Neuron (in vitro differentiated cells): ENCODE results near the gene TM4SF1.

Experiments
- H2AFZ ChIP-seq: one replicate; pipeline ENCODE4 v1.6.1; 2013; ENCODE audit warnings: low read depth, mild to moderate bottlenecking, inconsistent platforms, low read length, moderate library complexity
- H3K27me3 ChIP-seq: one replicate; pipeline ENCODE4 v1.6.1; 2013; ENCODE audit warnings: low read length; ENCODE audit not compliant: insufficient read depth
- H3K36me3 ChIP-seq: one replicate; pipeline ENCODE4 v1.6.1; 2013; ENCODE audit warnings: low read length; ENCODE audit not compliant: insufficient read depth
- H3K4me1 ChIP-seq: one replicate; pipeline ENCODE4 v1.6.1; 2013; ENCODE audit warnings: low read length; ENCODE audit not compliant: insufficient read depth
- H3K4me3 ChIP-seq: 2 replicates; pipeline ENCODE4 v1.5.1; 2013; ENCODE audit warnings: mild to moderate bottlenecking, low read length, moderate library complexity
- H3K9me3 ChIP-seq: one replicate; pipeline ENCODE4 v1.6.1; 2013; ENCODE audit warnings: low read length

The TM4SF1 gene

GRCh38 chr3:149403443-149403842, 26.0 kb upstream of the TM4SF1 start:
- no peak overlapping the region for H3K4me3 ChIP-seq
- no peak overlapping the region for H2AFZ ChIP-seq
- H3K27me3 ChIP-seq: no peaks in the 10 kb centered on the region

DNA sequence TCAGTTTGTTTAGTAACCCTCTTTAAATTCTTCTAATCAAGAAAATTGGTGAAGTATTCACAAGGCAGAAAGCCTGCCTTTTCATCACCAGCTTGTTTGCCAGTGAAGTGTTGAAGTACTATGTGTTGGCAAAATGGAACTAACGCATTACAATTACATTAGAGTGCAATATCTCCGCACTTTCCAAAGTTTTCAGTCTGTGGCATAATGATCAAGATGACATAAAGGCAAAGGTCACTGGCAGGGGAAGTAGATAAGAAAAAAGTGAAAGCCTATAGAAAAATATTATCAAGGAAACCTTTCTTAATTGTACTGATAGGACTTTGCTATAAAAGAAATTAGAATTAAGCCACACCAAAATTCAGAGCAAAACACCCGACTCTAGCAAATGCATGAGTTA, 25.0 kb upstream of the TM4SF1 start:
- Histone ChIP-seq H3K27me3 (no peaks in the 10 kb centered on the region), H3K9me3 (peaks cover 2% of the 10 kb centered on the region), H3K4me1 (no peaks in the 10 kb centered on the region), H3K36me3 (no peaks in the 10 kb centered on the region), H2AFZ (no peak overlapping the region), H3K4me3 (no peak overlapping the region)

More at GRCh38 chr3:149403443-149403842, 26.0 kb upstream of the TM4SF1 start:
- Histone ChIP-seq H3K36me3 (no peaks in the 10 kb centered on the region), H3K9me3 (peaks cover 2% of the 10 kb centered on the region), H3K4me1 (no peaks in the 10 kb centered on the region)

- H3K9me3 ChIP-seq: peaks cover 2% of the 10 kb centered on the region
Measured at GRCh38 chr3:149401926-149402310, 24.5 kb upstream of the TM4SF1 start.

GRCh38 chr3:149401212-149401925, 23.9 kb upstream of the TM4SF1 start:
- H3K4me3 ChIP-seq: no peak overlapping the region
- no peak overlapping the region for H2AFZ ChIP-seq
- peaks cover 2% of the 10 kb centered on the region for H3K9me3 ChIP-seq
- no peaks in the 10 kb centered on the region for H3K27me3 ChIP-seq
- no peaks in the 10 kb centered on the region for H3K36me3 ChIP-seq
- H3K4me1 ChIP-seq: no peaks in the 10 kb centered on the region

More at GRCh38 chr3:149401926-149402310, 24.5 kb upstream of the TM4SF1 start:
- H3K4me1 ChIP-seq: no peaks in the 10 kb centered on the region
- H3K36me3 ChIP-seq: no peaks in the 10 kb centered on the region
- H3K4me3 ChIP-seq: no peak overlapping the region
- no peaks in the 10 kb centered on the region for H3K27me3 ChIP-seq
- H2AFZ ChIP-seq: no peak overlapping the region

GRCh38 chr3:149400645-149401044, 23.2 kb upstream of the TM4SF1 start:
- H3K4me1 ChIP-seq: no peaks in the 10 kb centered on the region
- H3K27me3 ChIP-seq: no peaks in the 10 kb centered on the region
- H3K9me3 ChIP-seq: peaks cover 2% of the 10 kb centered on the region
- no peak overlapping the region for H3K4me3 ChIP-seq
- H3K36me3 ChIP-seq: no peaks in the 10 kb centered on the region
- H2AFZ ChIP-seq: no peak overlapping the region

GRCh38 chr3:149398296-149398695, 20.8 kb upstream of the TM4SF1 start:
- no peaks in the 10 kb centered on the region for H3K4me1 ChIP-seq
- no peak overlapping the region for H2AFZ ChIP-seq
- no peaks in the 10 kb centered on the region for H3K36me3 ChIP-seq
- H3K9me3 ChIP-seq: peaks cover 2% of the 10 kb centered on the region
- no peak overlapping the region for H3K4me3 ChIP-seq
- no peaks in the 10 kb centered on the region for H3K27me3 ChIP-seq

DNA sequence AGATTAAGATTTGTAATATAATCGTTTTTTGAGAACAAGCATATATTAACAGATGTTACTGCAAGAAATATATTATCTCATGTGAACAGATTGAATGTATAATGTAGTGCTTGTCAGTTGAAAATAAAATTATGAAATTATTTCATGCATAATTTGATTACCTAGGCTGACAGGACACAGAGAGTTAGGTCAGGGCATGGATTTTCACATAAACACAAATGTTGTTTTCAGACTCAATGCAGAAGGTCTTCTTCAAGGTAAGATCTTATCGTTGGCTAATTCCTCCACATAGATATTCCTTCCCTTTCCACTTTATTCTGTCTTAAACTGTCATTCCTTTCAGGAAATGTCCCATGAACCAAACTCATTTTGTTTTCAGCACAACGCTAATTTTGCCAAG, 20.1 kb upstream of the TM4SF1 start:
- peaks cover 2% of the 10 kb centered on the region for H3K9me3 ChIP-seq
- no peaks in the 10 kb centered on the region for H3K36me3 ChIP-seq
- H3K4me1 ChIP-seq: no peaks in the 10 kb centered on the region
- H3K27me3 ChIP-seq: no peaks in the 10 kb centered on the region
- H2AFZ ChIP-seq: no peak overlapping the region
- H3K4me3 ChIP-seq: no peak overlapping the region

DNA sequence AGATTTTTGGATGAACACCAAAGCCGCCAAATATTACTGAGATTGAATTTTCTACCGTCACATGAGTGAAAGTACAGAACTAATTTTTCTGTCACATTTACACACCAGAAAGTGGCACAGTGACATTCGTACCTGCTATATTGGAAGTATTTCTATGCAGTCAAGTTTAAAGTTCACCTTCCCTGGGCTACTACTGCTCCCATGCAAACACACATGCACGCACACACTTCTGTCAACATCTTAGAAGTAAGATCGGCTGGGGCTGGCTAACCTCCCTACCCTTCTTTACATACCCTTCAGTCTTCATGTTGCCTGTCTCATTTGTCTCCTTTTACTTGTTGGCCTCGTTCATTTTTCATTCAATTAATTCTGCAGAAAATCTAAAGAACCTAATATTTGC, 19.0 kb upstream of the TM4SF1 start:
- no peaks in the 10 kb centered on the region for H3K27me3 ChIP-seq
- no peak overlapping the region for H3K4me3 ChIP-seq

GRCh38 chr3:149395107-149396089, 17.9 kb upstream of the TM4SF1 start:
- Histone ChIP-seq H3K36me3 (no peaks in the 10 kb centered on the region), H3K27me3 (no peaks in the 10 kb centered on the region), H3K4me1 (no peaks in the 10 kb centered on the region), H3K9me3 (no peaks in the 10 kb centered on the region), H3K4me3 (no peak overlapping the region), H2AFZ (no peak overlapping the region)

More for the DNA sequence above, 19.0 kb upstream of the TM4SF1 start:
- Histone ChIP-seq H3K9me3 (peaks cover 2% of the 10 kb centered on the region), H3K4me1 (no peaks in the 10 kb centered on the region), H2AFZ (no peak overlapping the region), H3K36me3 (no peaks in the 10 kb centered on the region)

DNA sequence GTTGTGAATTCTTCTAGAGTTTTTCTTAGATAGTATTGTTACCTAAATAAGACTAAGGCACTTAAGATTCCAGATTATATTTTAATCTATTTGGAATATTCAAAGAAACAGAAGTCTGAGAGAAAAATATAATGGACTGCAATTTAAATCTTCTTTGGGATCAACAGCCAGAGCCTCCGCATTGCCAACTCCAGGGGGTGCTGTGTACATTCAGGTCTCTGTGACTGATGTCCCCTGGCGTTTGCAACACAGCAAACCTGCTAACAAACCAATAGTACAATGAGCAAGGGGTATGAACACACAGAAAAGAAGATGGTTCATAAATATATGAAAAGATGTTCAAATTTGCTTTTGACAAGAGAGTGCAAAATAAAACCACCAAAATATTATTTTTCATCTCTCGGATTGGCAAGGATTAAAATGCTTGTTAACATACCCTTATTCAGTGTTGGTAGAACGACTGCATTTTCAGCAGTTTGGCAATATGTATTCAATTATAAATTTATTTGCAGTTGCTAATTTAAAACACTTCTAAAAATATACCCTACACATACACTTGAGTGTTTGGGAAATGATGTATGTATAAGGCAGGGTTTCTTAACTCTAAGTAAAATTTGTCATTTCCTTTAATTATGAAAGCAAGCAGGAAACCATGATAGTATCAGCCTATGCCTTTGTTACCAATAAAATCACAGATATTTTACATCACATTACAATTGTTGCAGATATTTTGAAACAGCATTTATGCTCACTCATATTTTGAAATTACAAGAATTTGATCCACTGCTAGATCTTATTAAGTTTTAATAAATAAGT, 16.1 kb upstream of the TM4SF1 start:
- Histone ChIP-seq H2AFZ (no peak overlapping the region), H3K27me3 (no peaks in the 10 kb centered on the region), H3K4me3 (no peak overlapping the region), H3K9me3 (no peaks in the 10 kb centered on the region), H3K4me1 (no peaks in the 10 kb centered on the region), H3K36me3 (no peaks in the 10 kb centered on the region)

DNA sequence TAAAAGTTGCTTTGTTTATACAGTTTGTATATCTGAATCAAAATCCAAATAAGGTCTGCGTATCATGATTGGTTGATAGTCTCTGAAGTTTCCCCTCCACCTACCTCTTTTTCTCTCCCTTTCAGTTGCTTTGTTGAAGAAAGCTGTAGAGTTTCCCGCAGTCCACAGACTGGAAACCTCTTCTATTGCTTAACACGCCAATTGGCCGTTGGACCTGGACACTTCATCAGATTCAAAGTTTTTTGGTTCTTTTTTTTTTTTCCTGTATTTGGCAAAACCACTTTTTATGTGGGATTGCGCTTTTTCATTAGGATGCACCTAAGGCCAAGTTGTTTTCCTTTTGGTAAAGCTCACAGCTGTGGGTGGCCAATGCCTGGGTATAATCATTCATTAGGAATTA, 14.5 kb upstream of the TM4SF1 start:
- Histone ChIP-seq H2AFZ (no peak overlapping the region), H3K4me1 (peaks cover under 1% of the 10 kb centered on the region), H3K4me3 (no peak overlapping the region), H3K9me3 (no peaks in the 10 kb centered on the region), H3K36me3 (no peaks in the 10 kb centered on the region), H3K27me3 (no peaks in the 10 kb centered on the region)

GRCh38 chr3:149390772-149391212, 13.3 kb upstream of the TM4SF1 start:
- no peak overlapping the region for H2AFZ ChIP-seq
- no peaks in the 10 kb centered on the region for H3K9me3 ChIP-seq
- H3K4me3 ChIP-seq: no peak overlapping the region
- no peaks in the 10 kb centered on the region for H3K27me3 ChIP-seq
- no peaks in the 10 kb centered on the region for H3K36me3 ChIP-seq
- peaks cover 11% of the 10 kb centered on the region for H3K4me1 ChIP-seq
